ENCODE data around the gene TBCB. TPM values are rescaled to one million over a fixed set of nuclear protein-coding genes. Genes with fewer than 3 reads are reported as not detected.
A peak's percentile ranks its signal among the peaks of the same experiment; 100 is the strongest.

Gene TBCB
- total RNA-seq, 1 experiment from 2014 or later: 158 TPM

GRCh38 chr19:36093687-36094086 lies 21.6 kb upstream of the TBCB start:
- ChIA-PET CTCF (no interaction called here), POLR2A (ENCODE audit: low non-redundant PET) (no interaction called here)
- Histone ChIP-seq H3K9me3 (ENCODE audit: low read depth, low read length, poor library complexity, severe bottlenecking) (no peaks in the 10 kb centered on the region), H3K27ac (ENCODE audit: low read depth, low read length, poor library complexity, severe bottlenecking) (no peak overlapping the region), H3K4me1 (ENCODE audit: insufficient read depth, low read length, poor library complexity, severe bottlenecking) (no peaks in the 10 kb centered on the region), H3K36me3 (ENCODE audit: insufficient read depth, low read length, poor library complexity, severe bottlenecking) (peaks cover 44% of the 10 kb centered on the region), H3K27me3 (replicated peaks; ENCODE audit: insufficient read depth, low read depth, low read length, poor library complexity) (no peaks in the 10 kb centered on the region), H3K4me3 (ENCODE audit: low read depth, low read length, poor library complexity, severe bottlenecking) (no peak overlapping the region)
- no peak for DNase-seq (ENCODE audit: low spot score)
- intact Hi-C loops (cut with micrococcal nuclease; ENCODE audit: unreplicated experiment): no loop called here
- TF ChIP-seq EZH2 (IDR thresholded peaks at IDR 0.05; ENCODE audit: borderline replicate concordance, low read depth, low read length, poor library complexity, severe bottlenecking) (no peak), CTCF (conservative IDR thresholded peaks at IDR 0.05; ENCODE audit: low read depth, low read length) (no peak)
- BruUV-seq (replicated peaks): no TSS peak

GRCh38 chr19:36097036-36097435 lies 18.2 kb upstream of the TBCB start:
- no peak overlapping the region for H3K4me3 ChIP-seq (ENCODE audit: low read depth, low read length, poor library complexity, severe bottlenecking)
- BruUV-seq (replicated peaks): no TSS peak
- no peak overlapping the region for H3K27ac ChIP-seq (ENCODE audit: low read depth, low read length, poor library complexity, severe bottlenecking)
- intact Hi-C loops (cut with micrococcal nuclease; ENCODE audit: unreplicated experiment): no loop called here
- ChIA-PET CTCF (no interaction called here), POLR2A (ENCODE audit: low non-redundant PET) (no interaction called here)
- H3K9me3 ChIP-seq (ENCODE audit: low read depth, low read length, poor library complexity, severe bottlenecking): no peaks in the 10 kb centered on the region
- no peak for DNase-seq (ENCODE audit: low spot score)
- H3K36me3 ChIP-seq (ENCODE audit: insufficient read depth, low read length, poor library complexity, severe bottlenecking): peaks cover 35% of the 10 kb centered on the region
- no peaks in the 10 kb centered on the region for H3K4me1 ChIP-seq (ENCODE audit: insufficient read depth, low read length, poor library complexity, severe bottlenecking)
- no peaks in the 10 kb centered on the region for H3K27me3 ChIP-seq (replicated peaks; ENCODE audit: insufficient read depth, low read depth, low read length, poor library complexity)
- no peak for TF ChIP-seq EZH2 (IDR thresholded peaks at IDR 0.05; ENCODE audit: borderline replicate concordance, low read depth, low read length, poor library complexity, severe bottlenecking)
- no peak for TF ChIP-seq CTCF (conservative IDR thresholded peaks at IDR 0.05; ENCODE audit: low read depth, low read length)

DNA sequence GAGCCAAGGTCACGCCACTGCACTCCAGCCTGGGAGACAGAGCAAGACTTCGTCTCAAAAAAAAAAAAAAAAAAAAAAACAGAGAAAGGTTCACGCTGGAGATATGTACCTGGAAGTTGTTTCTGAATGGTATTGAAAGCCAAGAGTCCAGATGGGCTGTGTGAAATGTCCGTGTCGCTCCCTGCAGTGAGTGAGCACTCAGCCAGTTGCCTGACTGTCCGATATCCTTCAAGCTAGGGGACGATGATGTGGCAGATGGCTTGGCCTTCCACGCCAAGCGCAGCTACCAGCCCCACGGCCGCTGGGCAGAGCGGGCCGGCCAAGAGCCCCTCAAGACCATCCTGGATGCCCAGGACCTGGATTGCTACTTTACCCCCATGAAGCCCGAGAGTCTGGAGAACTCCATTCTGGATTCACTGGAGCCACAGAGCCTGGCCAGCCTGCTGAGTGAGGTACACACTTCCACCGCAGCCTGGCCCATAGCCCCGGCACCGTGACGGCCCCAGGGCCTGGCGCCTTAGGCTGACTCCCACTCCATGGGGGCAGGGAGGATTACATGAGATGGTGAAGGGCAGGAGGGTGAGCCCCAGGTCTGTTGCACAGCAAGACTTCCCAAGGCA lies 16.0 kb upstream of the TBCB start:
- intact Hi-C loops (cut with micrococcal nuclease; ENCODE audit: unreplicated experiment): no loop called here
- no peaks in the 10 kb centered on the region for H3K27me3 ChIP-seq (replicated peaks; ENCODE audit: insufficient read depth, low read depth, low read length, poor library complexity)
- no peaks in the 10 kb centered on the region for H3K4me1 ChIP-seq (ENCODE audit: insufficient read depth, low read length, poor library complexity, severe bottlenecking)
- no peaks in the 10 kb centered on the region for H3K9me3 ChIP-seq (ENCODE audit: low read depth, low read length, poor library complexity, severe bottlenecking)
- ChIA-PET CTCF (interaction anchor here (0.6 kb wide), 1 partner anchor 212 kb away, joined by 4 read pairs; no protein-coding TSS in a partner anchor), POLR2A (ENCODE audit: low non-redundant PET) (no interaction called here)
- no peak for DNase-seq (ENCODE audit: low spot score)
- peak overlapping the region; percentile 13 for H3K27ac ChIP-seq (ENCODE audit: low read depth, low read length, poor library complexity, severe bottlenecking)
- TF ChIP-seq CTCF (conservative IDR thresholded peaks at IDR 0.05; ENCODE audit: low read depth, low read length) (no peak), EZH2 (IDR thresholded peaks at IDR 0.05; ENCODE audit: borderline replicate concordance, low read depth, low read length, poor library complexity, severe bottlenecking) (no peak)
- peaks cover 37% of the 10 kb centered on the region for H3K36me3 ChIP-seq (ENCODE audit: insufficient read depth, low read length, poor library complexity, severe bottlenecking)
- no peak overlapping the region for H3K4me3 ChIP-seq (ENCODE audit: low read depth, low read length, poor library complexity, severe bottlenecking)
- BruUV-seq (replicated peaks): no TSS peak
